T-helper 2 cell treated with Interferon-gamma antibody and Interleukin-4, amounts not matched to agents 5 μg/mL and 100 μg/mL, for 36 hours (primary cell): ENCODE measurements around the gene HIBADH.

Experiments
- DNase-seq: peaks from one replicate; pipeline ENCODE4 v3.0.0; 2021; ENCODE audit warnings: low spot score
- H3K27ac Mint-ChIP-seq: one replicate; pipeline ENCODE4 v1.8.0; 2021; ENCODE audit warnings: mild to moderate bottlenecking, mixed read lengths
- H3K27me3 Mint-ChIP-seq: one replicate; pipeline ENCODE4 v1.8.0; 2021; ENCODE audit warnings: low read depth, mixed read lengths
- H3K36me3 Mint-ChIP-seq: one replicate; pipeline ENCODE4 v1.8.0; 2021; ENCODE audit warnings: low read depth, mixed read lengths
- H3K4me1 Mint-ChIP-seq: one replicate; pipeline ENCODE4 v1.8.0; 2021; ENCODE audit warnings: low read depth, mixed read lengths
- H3K4me3 Mint-ChIP-seq: one replicate; pipeline ENCODE4 v1.8.0; 2022; ENCODE audit warnings: mild to moderate bottlenecking, moderate library complexity, mixed read lengths
- H3K9me3 Mint-ChIP-seq: one replicate; pipeline ENCODE4 v1.8.0; 2021; ENCODE audit warnings: mixed read lengths

Gene HIBADH

GRCh38 chr7:27554826-27555225, 107.9 kb downstream of the HIBADH start:
- Mint-ChIP-seq H3K27me3 (peaks cover 3% of the 10 kb centered on the region), H3K9me3 (no peaks in the 10 kb centered on the region), H3K4me3 (no peak overlapping the region), H3K27ac (no peak overlapping the region), H3K36me3 (no peaks in the 10 kb centered on the region), H3K4me1 (no peaks in the 10 kb centered on the region)
- no peak for DNase-seq

DNA sequence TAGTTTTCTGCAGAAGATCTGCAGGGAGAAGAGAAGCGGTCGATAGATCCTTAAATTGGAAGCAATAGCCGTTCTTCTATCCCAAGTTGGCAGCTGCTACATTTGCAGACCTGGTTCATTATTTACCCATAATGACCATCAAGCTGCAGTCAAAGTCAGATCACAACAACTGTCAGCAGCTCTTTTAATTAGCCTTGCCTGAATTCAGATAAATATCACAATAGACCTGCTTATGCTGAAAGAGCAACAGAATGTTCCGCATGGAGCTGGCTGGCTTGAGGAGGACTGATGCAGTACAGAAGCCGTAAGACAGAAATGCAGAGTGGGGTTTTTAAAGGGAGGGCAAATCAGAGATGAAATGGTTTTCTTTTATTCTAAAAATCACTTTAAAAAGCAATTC, 109.4 kb downstream of the HIBADH start:
- Mint-ChIP-seq H3K36me3 (no peaks in the 10 kb centered on the region), H3K4me1 (no peaks in the 10 kb centered on the region), H3K4me3 (no peak overlapping the region), H3K27me3 (peaks cover 3% of the 10 kb centered on the region), H3K27ac (no peak overlapping the region), H3K9me3 (no peaks in the 10 kb centered on the region)
- DNase-seq, result no peak

DNA sequence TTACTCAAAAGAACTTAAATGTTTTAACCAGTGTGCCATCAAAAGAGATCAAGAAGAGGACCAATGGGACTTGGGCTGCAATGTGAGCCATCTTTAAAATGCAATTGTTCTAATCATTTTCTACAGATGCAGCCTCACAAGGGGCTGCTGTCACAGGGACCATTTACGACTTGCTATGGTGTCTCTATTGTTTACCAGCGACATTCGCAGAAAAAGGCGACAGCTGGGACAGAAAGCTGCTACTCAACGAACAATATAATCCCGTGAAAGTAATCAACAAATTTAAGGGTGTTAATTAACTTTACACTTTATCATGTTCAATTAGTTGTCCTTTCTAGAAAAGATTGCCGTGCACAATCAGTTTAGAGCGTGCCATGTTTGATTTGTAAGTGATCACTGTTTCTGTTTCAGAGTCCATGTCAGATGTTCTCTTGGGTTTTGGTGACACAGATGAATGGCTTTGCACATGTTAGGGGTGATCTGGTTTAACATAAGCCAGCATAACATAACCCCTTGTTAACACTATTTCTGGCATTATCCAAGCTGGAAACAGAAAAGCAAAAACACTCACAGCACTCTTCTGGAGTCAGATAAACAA, 110.8 kb downstream of the HIBADH start:
- Mint-ChIP-seq H3K36me3 (no peaks in the 10 kb centered on the region), H3K27ac (no peak overlapping the region), H3K9me3 (no peaks in the 10 kb centered on the region), H3K4me1 (no peaks in the 10 kb centered on the region), H3K27me3 (peaks cover 3% of the 10 kb centered on the region), H3K4me3 (no peak overlapping the region)
- no peak for DNase-seq

DNA sequence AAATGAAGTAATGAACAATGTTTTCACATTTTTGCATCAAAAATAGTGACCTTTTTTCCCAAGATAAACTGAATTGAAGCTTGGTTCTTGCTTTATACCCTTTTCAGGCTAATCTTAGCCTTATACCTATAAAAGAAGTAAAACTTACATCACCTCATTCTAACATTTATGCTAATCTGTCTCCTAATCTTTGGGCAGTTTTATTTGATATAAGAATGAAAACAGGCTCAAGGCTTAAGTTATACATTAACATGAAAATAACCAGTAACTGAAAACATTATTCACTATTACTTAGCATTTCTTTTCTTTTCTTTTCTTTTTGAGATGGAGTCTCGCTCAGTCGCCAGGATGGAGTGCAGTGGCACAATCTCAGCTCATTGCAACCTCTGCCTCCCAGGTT, 113.1 kb downstream of the HIBADH start:
- Mint-ChIP-seq H3K4me1 (no peaks in the 10 kb centered on the region), H3K4me3 (no peak overlapping the region), H3K27me3 (peaks cover 3% of the 10 kb centered on the region), H3K9me3 (no peaks in the 10 kb centered on the region), H3K36me3 (no peaks in the 10 kb centered on the region), H3K27ac (no peak overlapping the region)
- DNase-seq, result no peak

DNA sequence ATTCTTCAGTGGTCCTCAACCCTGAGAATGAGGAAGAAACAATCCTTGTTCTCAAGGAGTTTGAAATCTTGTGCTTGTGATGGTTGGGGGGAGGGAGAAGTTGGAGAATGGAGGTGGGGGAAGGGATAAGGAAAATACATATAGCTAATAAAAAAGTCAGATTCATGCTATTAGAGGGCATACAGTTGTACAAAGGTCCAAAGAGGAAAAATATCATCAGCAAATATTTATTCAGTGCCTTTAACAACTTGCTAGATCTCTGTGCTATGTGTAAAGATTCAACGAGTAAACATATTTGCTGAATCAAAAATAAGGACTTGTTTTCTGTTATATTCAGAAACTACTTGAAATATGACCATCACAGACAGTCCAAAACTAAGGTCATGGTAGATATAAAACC, 114.4 kb downstream of the HIBADH start:
- no peak for DNase-seq
- Mint-ChIP-seq H3K27ac (no peak overlapping the region), H3K4me3 (no peak overlapping the region), H3K36me3 (no peaks in the 10 kb centered on the region), H3K27me3 (peaks cover 3% of the 10 kb centered on the region), H3K4me1 (no peaks in the 10 kb centered on the region), H3K9me3 (no peaks in the 10 kb centered on the region)

DNA sequence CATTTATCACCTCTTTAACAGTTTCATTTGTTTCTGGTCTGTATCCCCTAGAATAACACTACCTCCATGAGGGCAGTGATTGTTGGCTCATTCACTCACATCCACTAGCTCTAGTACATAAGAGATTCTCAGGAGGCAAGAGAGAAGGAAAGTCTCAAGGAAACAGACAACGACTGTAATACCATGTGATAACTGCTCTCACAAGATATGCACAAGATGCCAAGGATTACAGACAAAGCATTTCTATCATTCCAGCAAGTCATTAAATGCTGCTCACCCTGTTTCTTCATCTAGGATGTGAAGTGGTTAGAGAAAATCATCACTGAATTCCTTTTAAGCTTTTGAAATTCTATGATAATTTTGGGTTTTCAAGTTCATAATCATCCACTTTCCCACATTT, 115.3 kb downstream of the HIBADH start:
- Mint-ChIP-seq H3K4me3 (no peak overlapping the region), H3K9me3 (no peaks in the 10 kb centered on the region), H3K36me3 (peaks cover 1% of the 10 kb centered on the region), H3K4me1 (no peaks in the 10 kb centered on the region), H3K27ac (no peak overlapping the region), H3K27me3 (peaks cover 3% of the 10 kb centered on the region)
- DNase-seq, result no peak

DNA sequence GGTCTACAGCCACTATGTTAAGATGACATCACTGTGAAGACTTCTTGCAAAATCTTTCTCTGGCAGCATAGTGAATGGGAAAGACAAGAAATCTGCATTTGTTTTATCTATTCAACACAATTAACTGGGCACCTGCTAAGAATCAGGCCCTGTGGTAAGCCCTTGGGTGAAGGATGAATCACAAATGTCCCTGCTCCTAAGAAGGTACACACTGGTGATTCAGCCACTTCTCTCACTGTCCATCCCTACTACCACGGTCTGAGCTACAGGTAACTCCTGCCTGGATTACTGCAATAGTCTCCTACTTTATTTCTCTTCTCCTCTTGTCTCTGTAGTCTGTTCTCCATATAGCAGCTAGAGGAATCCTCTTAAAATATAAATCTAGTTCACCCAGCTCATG, 116.1 kb downstream of the HIBADH start:
- Mint-ChIP-seq H3K4me3 (no peak overlapping the region), H3K9me3 (no peaks in the 10 kb centered on the region), H3K27me3 (peaks cover 3% of the 10 kb centered on the region), H3K27ac (no peak overlapping the region), H3K4me1 (no peaks in the 10 kb centered on the region), H3K36me3 (peaks cover 2% of the 10 kb centered on the region)
- DNase-seq, result no peak

DNA sequence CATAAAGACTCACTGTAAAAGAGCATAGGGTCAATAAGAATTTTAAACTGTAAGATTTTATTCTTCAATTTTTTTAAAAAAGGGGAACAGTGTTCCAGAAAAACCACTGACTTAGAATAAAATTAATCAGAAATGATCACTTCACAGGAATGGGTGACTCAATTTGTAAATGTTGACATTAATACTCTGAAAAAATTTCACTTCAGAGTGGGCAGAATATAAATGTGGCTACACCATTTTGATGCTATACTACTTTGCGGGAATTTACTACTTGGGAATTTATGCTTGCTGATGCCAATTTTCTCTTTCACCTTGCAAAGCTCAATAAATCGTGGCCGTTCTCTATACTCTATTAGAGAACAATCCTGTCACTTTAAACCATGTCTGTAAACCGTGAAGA, 126.9 kb downstream of the HIBADH start:
- Mint-ChIP-seq H3K27me3 (no peaks in the 10 kb centered on the region), H3K36me3 (no peaks in the 10 kb centered on the region), H3K9me3 (no peaks in the 10 kb centered on the region), H3K4me1 (no peaks in the 10 kb centered on the region), H3K4me3 (no peak overlapping the region), H3K27ac (no peak overlapping the region)
- DNase-seq, result no peak

DNA sequence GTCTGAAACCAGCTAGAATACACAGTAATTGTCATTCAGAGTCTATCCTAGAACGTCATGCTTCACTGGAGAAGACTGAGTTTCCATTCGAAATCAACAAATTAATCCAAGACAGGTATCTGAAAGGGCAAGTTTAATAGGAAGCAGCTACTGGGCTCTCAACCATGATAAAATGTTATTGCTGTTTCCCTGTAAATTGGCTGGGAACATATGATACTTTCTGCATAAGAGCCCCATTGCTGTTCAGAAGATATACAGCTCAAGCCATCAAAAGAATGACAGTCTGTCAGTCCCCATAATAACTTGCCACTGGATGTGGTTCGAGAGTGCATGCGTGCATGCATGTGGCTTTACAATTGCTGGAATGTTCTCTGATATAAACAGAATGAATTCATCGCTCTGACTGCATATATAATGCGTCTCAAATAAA, 129.0 kb downstream of the HIBADH start:
- H3K4me3 Mint-ChIP-seq, result no peak overlapping the region
- H3K9me3 Mint-ChIP-seq, result no peaks in the 10 kb centered on the region
- no peak overlapping the region for H3K27ac Mint-ChIP-seq
- no peak for DNase-seq
- H3K36me3 Mint-ChIP-seq, result peaks cover 3% of the 10 kb centered on the region
- H3K27me3 Mint-ChIP-seq, result no peaks in the 10 kb centered on the region
- H3K4me1 Mint-ChIP-seq, result no peaks in the 10 kb centered on the region

DNA sequence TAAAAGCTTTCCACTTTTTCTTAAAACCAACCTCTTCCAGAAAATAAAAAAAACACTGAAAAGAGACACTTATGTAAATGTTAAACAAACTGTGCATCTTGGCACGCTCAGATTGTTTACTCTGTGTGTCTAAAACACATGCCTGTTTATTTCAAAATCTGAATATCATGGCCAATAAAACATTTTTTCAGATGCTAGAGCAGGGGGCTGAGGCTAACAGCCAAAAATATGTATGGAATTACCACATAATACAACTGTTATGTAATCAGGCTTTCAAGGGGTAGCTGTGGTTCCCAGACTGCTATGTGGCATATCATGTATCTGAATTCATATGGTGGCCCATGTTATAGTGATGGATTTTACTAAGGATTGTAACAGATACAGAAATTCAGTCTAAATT, 130.4 kb downstream of the HIBADH start:
- H3K27me3 Mint-ChIP-seq, result no peaks in the 10 kb centered on the region
- DNase-seq, result no peak
- no peak overlapping the region for H3K27ac Mint-ChIP-seq
- H3K36me3 Mint-ChIP-seq, result peaks cover 3% of the 10 kb centered on the region
- no peak overlapping the region for H3K4me3 Mint-ChIP-seq
- no peaks in the 10 kb centered on the region for H3K9me3 Mint-ChIP-seq
- H3K4me1 Mint-ChIP-seq, result no peaks in the 10 kb centered on the region

DNA sequence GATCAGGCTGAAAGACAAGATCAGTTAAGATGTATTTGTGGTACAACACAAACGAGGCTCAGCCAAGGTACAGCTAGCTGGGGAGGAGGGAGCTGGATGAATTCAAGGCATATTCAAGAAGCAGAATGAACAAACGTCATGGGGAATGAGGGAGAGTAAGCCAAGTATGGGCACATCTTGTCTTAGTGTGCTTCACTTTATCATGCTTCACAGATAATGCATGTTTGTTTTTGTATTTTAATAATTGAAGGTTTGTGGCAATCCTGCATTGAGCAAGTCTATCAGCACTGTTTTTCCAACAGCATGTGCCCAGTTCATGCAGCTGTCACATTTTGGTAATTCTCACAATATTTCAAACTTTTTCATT, 135.4 kb downstream of the HIBADH start:
- H3K27ac Mint-ChIP-seq, result no peak overlapping the region
- H3K4me1 Mint-ChIP-seq, result no peaks in the 10 kb centered on the region
- no peak for DNase-seq
- H3K4me3 Mint-ChIP-seq, result no peak overlapping the region
- H3K9me3 Mint-ChIP-seq, result no peaks in the 10 kb centered on the region
- peaks cover 9% of the 10 kb centered on the region for H3K36me3 Mint-ChIP-seq
- H3K27me3 Mint-ChIP-seq, result no peaks in the 10 kb centered on the region

- H3K36me3 Mint-ChIP-seq, result peaks cover 9% of the 10 kb centered on the region
- DNase-seq, result no peak
- H3K27me3 Mint-ChIP-seq, result no peaks in the 10 kb centered on the region
- H3K4me3 Mint-ChIP-seq, result no peak overlapping the region
- no peaks in the 10 kb centered on the region for H3K4me1 Mint-ChIP-seq
- no peaks in the 10 kb centered on the region for H3K9me3 Mint-ChIP-seq
- no peak overlapping the region for H3K27ac Mint-ChIP-seq
These were observed 135.9 kb downstream of the HIBADH start for GRCh38 chr7:27526611-27527347.

DNA sequence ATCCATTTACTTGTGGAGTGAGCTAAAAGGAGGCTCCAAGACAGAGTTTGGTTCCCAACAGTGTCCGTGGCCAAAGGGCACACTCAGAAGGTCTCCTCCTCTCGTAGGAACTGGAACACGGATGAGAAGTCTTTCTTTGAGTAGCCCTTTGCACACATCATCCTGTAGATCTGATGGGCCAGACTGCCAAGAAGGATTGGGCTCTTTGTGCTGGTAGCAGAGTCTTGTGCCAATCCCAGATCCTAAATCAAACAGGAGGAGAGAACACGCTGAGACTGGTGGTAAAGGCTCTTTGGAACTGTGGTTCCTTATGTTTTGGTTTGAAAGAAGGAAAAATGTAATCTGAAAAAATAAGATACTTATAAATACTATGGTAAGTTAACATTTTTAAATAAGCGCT, 136.6 kb downstream of the HIBADH start:
- Mint-ChIP-seq H3K36me3 (peaks cover 9% of the 10 kb centered on the region), H3K27me3 (no peaks in the 10 kb centered on the region), H3K27ac (no peak overlapping the region), H3K9me3 (no peaks in the 10 kb centered on the region), H3K4me3 (no peak overlapping the region), H3K4me1 (no peaks in the 10 kb centered on the region)
- DNase-seq, result no peak

DNA sequence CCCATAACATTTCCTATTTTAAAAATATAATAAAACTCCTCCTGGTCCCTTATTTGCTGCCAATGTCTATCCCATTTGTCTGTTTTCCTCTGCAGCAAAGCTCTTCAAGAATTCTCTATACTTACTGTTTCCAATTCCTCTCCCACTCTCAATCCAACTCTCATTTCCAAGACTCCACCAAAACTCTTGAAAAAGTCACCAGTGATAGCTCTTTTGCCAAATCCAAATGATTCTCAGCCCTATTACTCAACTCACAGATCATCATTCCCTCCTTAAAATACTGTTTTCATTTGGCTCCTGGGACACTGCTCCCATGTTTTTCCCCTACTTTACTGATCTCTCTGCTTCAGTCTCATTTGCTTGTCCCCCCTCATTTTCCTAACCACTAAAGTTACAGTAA, 139.4 kb downstream of the HIBADH start:
- Mint-ChIP-seq H3K9me3 (no peaks in the 10 kb centered on the region), H3K36me3 (peaks cover 6% of the 10 kb centered on the region), H3K27me3 (no peaks in the 10 kb centered on the region), H3K4me3 (no peak overlapping the region), H3K27ac (no peak overlapping the region), H3K4me1 (no peaks in the 10 kb centered on the region)
- DNase-seq, result no peak

GRCh38 chr7:27522566-27522965, 140.1 kb downstream of the HIBADH start:
- H3K27me3 Mint-ChIP-seq, result no peaks in the 10 kb centered on the region
- peaks cover 6% of the 10 kb centered on the region for H3K36me3 Mint-ChIP-seq
- no peak overlapping the region for H3K27ac Mint-ChIP-seq
- H3K4me1 Mint-ChIP-seq, result no peaks in the 10 kb centered on the region
- H3K4me3 Mint-ChIP-seq, result no peak overlapping the region
- no peak for DNase-seq
- no peaks in the 10 kb centered on the region for H3K9me3 Mint-ChIP-seq
